Measurements from ENCODE around the gene XRCC5.

The XRCC5 gene

GRCh38 chr2:216083464-216084281, 25.5 kb upstream of the XRCC5 start:
- no peaks in the 10 kb centered on the region for H3K4me1 ChIP-seq
- H3K4me2 ChIP-seq (ENCODE audit: low read length), result no peak overlapping the region
- no peak overlapping the region for H3K9ac ChIP-seq
- TF ChIP-seq CTCF (IDR thresholded peaks at IDR 0.05), result no peak
- no peak overlapping the region for H2AFZ ChIP-seq
- H3K27ac ChIP-seq, result no peak overlapping the region
- no peak overlapping the region for H3K4me3 ChIP-seq (ENCODE audit: low read depth, low read length)
- H3K9me3 ChIP-seq (ENCODE audit: control insufficient read depth, low read length), result no peaks in the 10 kb centered on the region
- H3K27me3 ChIP-seq (ENCODE audit: control insufficient read depth, insufficient read depth, low read length), result no peaks in the 10 kb centered on the region
- H3K79me2 ChIP-seq, result peaks cover 5% of the 10 kb centered on the region
- H3K36me3 ChIP-seq (ENCODE audit: control insufficient read depth, insufficient read depth, low read length), result no peaks in the 10 kb centered on the region

GRCh38 chr2:216084547-216084946, 24.6 kb upstream of the XRCC5 start:
- Histone ChIP-seq H3K4me1 (no peaks in the 10 kb centered on the region), H3K9me3 (ENCODE audit: control insufficient read depth, low read length) (no peaks in the 10 kb centered on the region), H3K27ac (no peak overlapping the region), H3K9ac (no peak overlapping the region), H3K27me3 (ENCODE audit: control insufficient read depth, insufficient read depth, low read length) (no peaks in the 10 kb centered on the region), H3K79me2 (peaks cover 5% of the 10 kb centered on the region), H2AFZ (no peak overlapping the region), H3K36me3 (ENCODE audit: control insufficient read depth, insufficient read depth, low read length) (no peaks in the 10 kb centered on the region), H3K4me3 (ENCODE audit: low read depth, low read length) (no peak overlapping the region), H3K4me2 (ENCODE audit: low read length) (no peak overlapping the region)
- no peak for TF ChIP-seq CTCF (IDR thresholded peaks at IDR 0.05)

GRCh38 chr2:216086207-216086893, 22.8 kb upstream of the XRCC5 start:
- Histone ChIP-seq H3K4me1 (no peaks in the 10 kb centered on the region), H3K36me3 (ENCODE audit: control insufficient read depth, insufficient read depth, low read length) (no peaks in the 10 kb centered on the region), H3K9me3 (ENCODE audit: control insufficient read depth, low read length) (no peaks in the 10 kb centered on the region), H3K9ac (no peak overlapping the region), H2AFZ (no peak overlapping the region), H3K79me2 (peaks cover under 1% of the 10 kb centered on the region), H3K27ac (no peak overlapping the region), H3K4me3 (ENCODE audit: low read depth, low read length) (no peak overlapping the region), H3K4me2 (ENCODE audit: low read length) (no peak overlapping the region), H3K27me3 (ENCODE audit: control insufficient read depth, insufficient read depth, low read length) (no peaks in the 10 kb centered on the region)
- no peak for TF ChIP-seq CTCF (IDR thresholded peaks at IDR 0.05)

GRCh38 chr2:216090369-216090786, 18.8 kb upstream of the XRCC5 start:
- Histone ChIP-seq H3K27ac (no peak overlapping the region), H3K79me2 (no peaks in the 10 kb centered on the region), H3K9me3 (ENCODE audit: control insufficient read depth, low read length) (no peaks in the 10 kb centered on the region), H2AFZ (no peak overlapping the region), H3K4me1 (no peaks in the 10 kb centered on the region), H3K4me2 (ENCODE audit: low read length) (no peak overlapping the region), H3K27me3 (ENCODE audit: control insufficient read depth, insufficient read depth, low read length) (no peaks in the 10 kb centered on the region), H3K36me3 (ENCODE audit: control insufficient read depth, insufficient read depth, low read length) (no peaks in the 10 kb centered on the region), H3K9ac (no peak overlapping the region), H3K4me3 (ENCODE audit: low read depth, low read length) (no peak overlapping the region)
- no peak for TF ChIP-seq CTCF (IDR thresholded peaks at IDR 0.05)
